Colonic mucosa (tissue), 4 donors: ENCODE results near the gene RBPJL. TPM values are rescaled to one million over a fixed set of nuclear protein-coding genes. Genes with fewer than 3 reads are reported as not detected.

Source experiments
- DNase-seq: peaks from one replicate; pipeline ENCODE4 v3.0.0-alpha.2; 2020
- H3K27ac ChIP-seq: fragments of 200-600 bp; one replicate; pipeline ENCODE4 v1.8.0; 2021
- H3K27me3 ChIP-seq: fragments of 200-600 bp; one replicate; pipeline ENCODE4 v1.8.0; 2021
- H3K36me3 ChIP-seq: fragments of 200-600 bp; one replicate; pipeline ENCODE4 v1.8.0; 2021
- H3K4me1 ChIP-seq: fragments of 200-600 bp; one replicate; pipeline ENCODE4 v1.8.0; 2021; ENCODE audit warnings: mild to moderate bottlenecking
- H3K4me3 ChIP-seq: fragments of 200-600 bp; one replicate; pipeline ENCODE4 v1.8.0; 2021
- H3K9ac ChIP-seq, 2 donors: one replicate each; pipeline ENCODE4 v1.7.0; 2013; ENCODE audit warnings: control low read depth in 2 of 2, low read depth in 2 of 2, low read length in 2 of 2
- H3K9me3 ChIP-seq: fragments of 200-600 bp; one replicate; pipeline ENCODE4 v1.8.0; 2021
- CTCF ChIP-seq: fragments of 200-600 bp; IDR thresholded peaks from one replicate; pipeline ENCODE4 v1.8.0; 2022; ENCODE audit warnings: antibody characterized with exemption, mild to moderate bottlenecking
- intact Hi-C: fragments of 100-400 bp; cut with DNase I; formaldehyde crosslinking; loops from one replicate; pipeline ENCODE4 v1.14.1; 2022
- total RNA-seq, 2 donors: library from RNA; stranded (reverse); fragmentation: NEBNext Ultra II Directional in 1 of 2; extraction: Animal tissue kit (Norgen Biotek cat#: 25700) in 1 of 2; gene quantifications; one replicate each; pipeline ENCODE4 v1.2.1, GENCODE V29; 2021
- donor health status: healthy.
- donor health status: DM: no; HTN: no; CAD: no.
- donor health status: DM: no; HTN: no; CAD: no.

The RBPJL gene
- total RNA-seq, 2 donors from 2014 or later, result 0.74 TPM; not detected in 1

DNA sequence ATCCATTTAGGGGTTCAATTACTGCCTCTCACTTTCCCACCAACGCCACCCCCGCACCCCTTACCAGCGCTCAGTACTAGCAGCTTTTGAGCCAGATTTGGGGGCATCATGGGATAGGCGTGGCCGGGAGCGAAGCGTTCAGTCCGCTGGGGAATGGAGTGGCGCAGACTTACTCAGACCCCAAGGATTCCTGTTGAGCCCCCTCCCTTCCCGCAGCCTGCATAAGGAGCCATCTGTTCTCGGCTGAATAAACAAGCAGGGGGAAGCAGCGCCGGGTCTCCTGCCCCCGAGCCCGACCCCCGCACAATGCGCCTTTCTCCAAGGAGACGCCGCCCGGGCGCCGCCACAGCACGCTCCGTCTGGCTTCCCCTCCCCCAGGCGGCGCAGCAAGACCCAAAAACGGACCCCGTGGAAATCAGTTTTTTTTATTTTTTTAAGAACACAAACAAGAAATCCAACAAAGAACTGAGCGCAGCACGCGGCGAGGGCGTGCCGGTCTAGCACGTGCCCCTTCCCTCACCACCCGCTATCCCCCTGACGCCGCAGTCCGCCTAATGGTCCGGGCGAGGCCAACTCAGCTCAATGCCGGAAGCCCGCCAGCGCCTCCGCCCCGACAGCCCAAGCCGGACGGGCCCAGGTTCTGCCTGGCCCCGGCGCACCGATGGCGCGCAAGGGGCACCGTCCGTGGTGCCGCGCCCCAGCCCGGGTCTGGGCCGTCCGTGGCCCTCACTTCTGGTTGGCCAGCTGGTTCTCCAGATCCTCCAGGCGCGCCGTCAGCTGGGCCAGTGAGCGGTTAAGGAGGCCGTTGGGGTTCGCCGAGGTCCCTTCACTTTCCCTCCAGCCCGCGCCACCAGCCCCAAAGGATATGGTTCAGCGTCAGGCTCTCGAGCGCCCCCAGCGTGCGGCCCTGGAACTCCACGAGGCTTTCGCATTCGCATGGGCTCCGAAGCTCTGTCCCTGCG, 13.3 kb upstream of the RBPJL start:
- peak overlapping the region; percentile 62 for H3K4me3 ChIP-seq

GRCh38 chr20:45294003-45294368, 12.7 kb upstream of the RBPJL start:
- peaks cover 7% of the 10 kb centered on the region for H3K27me3 ChIP-seq
- H3K4me1 ChIP-seq, result peaks cover 5% of the 10 kb centered on the region
- no peaks in the 10 kb centered on the region for H3K36me3 ChIP-seq
- no peak overlapping the region for H3K9ac ChIP-seq
- intact Hi-C loops, result loop anchor here (5.0 to 10.0 kb wide), 4 partner anchors 57 to 249 kb away; no protein-coding TSS in a partner anchor
- no peaks in the 10 kb centered on the region for H3K9me3 ChIP-seq
- H3K27ac ChIP-seq, result no peak overlapping the region
- no peak for TF ChIP-seq CTCF
- peak overlapping the region; percentile 62 for H3K4me3 ChIP-seq
- no peak for DNase-seq

More for the DNA sequence above, 13.3 kb upstream of the RBPJL start:
- DNase-seq, result peak; percentile 89
- intact Hi-C loops, result loop anchor here (5.0 to 10.0 kb wide), 4 partner anchors 56 to 249 kb away; no protein-coding TSS in a partner anchor
- H3K4me1 ChIP-seq, result peaks cover 5% of the 10 kb centered on the region
- H3K9me3 ChIP-seq, result no peaks in the 10 kb centered on the region
- H3K27ac ChIP-seq, result no peak overlapping the region
- H3K36me3 ChIP-seq, result no peaks in the 10 kb centered on the region
- TF ChIP-seq CTCF, result peak; percentile 94
- peak overlapping the region; percentile 40 to 68 for H3K9ac ChIP-seq
- H3K27me3 ChIP-seq, result peaks cover 7% of the 10 kb centered on the region

- Histone ChIP-seq H3K4me1 (peaks cover 5% of the 10 kb centered on the region), H3K27ac (no peak overlapping the region), H3K4me3 (no peak overlapping the region), H3K27me3 (peaks cover 7% of the 10 kb centered on the region), H3K36me3 (no peaks in the 10 kb centered on the region), H3K9me3 (no peaks in the 10 kb centered on the region), H3K9ac (no peak overlapping the region)
- no peak for DNase-seq
- TF ChIP-seq CTCF, result no peak
- intact Hi-C loops, result loop anchor here (5.0 to 10.0 kb wide), 4 partner anchors 57 to 250 kb away; no protein-coding TSS in a partner anchor
These were observed 12.0 kb upstream of the RBPJL start for GRCh38 chr20:45294659-45295058.

DNA sequence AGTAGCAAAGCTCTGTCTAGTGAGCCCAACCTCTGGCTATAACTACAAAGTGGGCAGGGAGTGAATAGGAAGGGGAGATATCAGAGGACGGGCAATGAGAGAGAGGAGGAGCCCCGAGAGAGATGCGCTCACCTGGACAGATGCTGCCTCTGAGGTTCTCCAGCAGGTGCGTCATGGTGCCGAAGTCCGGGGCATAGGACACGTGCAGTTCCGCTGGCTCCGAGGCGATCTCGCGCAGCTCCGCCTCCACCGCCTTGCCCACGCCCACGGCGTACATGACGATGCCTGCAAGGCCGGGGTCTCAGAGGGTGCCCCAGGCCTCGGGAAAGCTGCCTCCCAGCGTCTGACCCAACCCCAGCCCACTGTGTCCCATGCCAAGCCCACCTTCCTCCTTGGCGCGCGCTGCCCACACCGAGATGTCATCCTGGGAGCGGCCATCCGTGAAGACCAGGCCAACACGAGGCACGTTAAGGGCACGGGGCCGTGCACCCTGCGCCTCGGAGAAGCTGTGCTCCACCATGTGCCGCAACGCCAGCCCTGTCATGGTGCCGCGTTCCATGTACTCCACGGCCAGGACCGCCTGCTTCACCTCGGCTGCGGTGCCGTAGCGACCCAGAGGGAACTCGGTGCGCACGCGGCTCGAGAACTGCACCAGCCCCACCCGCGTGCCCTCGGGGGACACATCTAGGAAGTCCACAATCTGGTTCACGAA, 8.7 kb upstream of the RBPJL start:
- Histone ChIP-seq H3K4me3 (no peak overlapping the region), H3K9me3 (no peaks in the 10 kb centered on the region), H3K27me3 (peaks cover 7% of the 10 kb centered on the region), H3K9ac (no peak overlapping the region), H3K4me1 (peaks cover 4% of the 10 kb centered on the region), H3K27ac (no peak overlapping the region), H3K36me3 (no peaks in the 10 kb centered on the region)
- intact Hi-C loops, result loop anchor here (10.0 kb wide), 2 partner anchors 163 to 253 kb away; no protein-coding TSS in a partner anchor
- no peak for DNase-seq
- TF ChIP-seq CTCF, result no peak

DNA sequence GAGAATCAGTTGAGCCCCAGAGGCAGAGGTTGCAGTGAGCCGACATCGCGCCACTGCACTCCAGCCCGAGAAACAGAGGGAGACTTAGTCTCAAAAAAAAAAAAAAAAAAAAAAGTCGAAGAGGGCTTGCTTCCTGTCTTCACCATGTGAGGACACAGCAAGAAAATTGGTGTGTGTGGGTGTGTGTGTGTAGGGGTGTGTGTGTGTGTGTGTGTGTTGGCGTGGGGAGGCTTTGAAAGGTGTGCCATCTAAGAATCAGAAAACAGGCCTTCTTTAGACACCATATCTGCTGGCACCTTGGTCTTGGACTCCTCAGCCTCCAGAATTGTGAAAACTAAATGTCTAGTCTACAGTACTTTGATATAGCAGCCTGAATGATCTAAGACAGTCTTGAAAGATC, 6.9 kb upstream of the RBPJL start:
- Histone ChIP-seq H3K36me3 (no peaks in the 10 kb centered on the region), H3K27me3 (peaks cover 2% of the 10 kb centered on the region), H3K9me3 (no peaks in the 10 kb centered on the region), H3K4me1 (no peaks in the 10 kb centered on the region), H3K27ac (no peak overlapping the region), H3K9ac (no peak overlapping the region), H3K4me3 (no peak overlapping the region)
- no peak for TF ChIP-seq CTCF
- no peak for DNase-seq
- intact Hi-C loops, result loop anchor here (10.0 kb wide), 2 partner anchors 165 to 255 kb away; no protein-coding TSS in a partner anchor
